Measurements from ENCODE around the gene LOXL3. TPM values are rescaled to one million over a fixed set of nuclear protein-coding genes. Genes with fewer than 3 reads are reported as not detected.

LOXL3 gene
- total and polyA plus RNA-seq, 2 of the 8 experiments (the other 6 are each of a cell fraction or from before 2014, with no cell fraction given): 22.4 to 27.2 TPM

GRCh38 chr2:74551530-74551929 is 2.2 kb downstream of the LOXL3 start (continued):
- TF ChIP-seq EZH2 (IDR thresholded peaks at IDR 0.05; ENCODE audit: low read depth, low read length, severe bottlenecking) (no peak), NRF1 (IDR thresholded peaks at IDR 0.05; ENCODE audit: low read depth, low read length) (no peak), CTBP2 (IDR thresholded peaks at IDR 0.05; ENCODE audit: borderline replicate concordance, insufficient read depth, insufficient read length, low read length) (no peak)
